Dermis blood vessel endothelial cell (primary cell): ENCODE results near the gene TUFT1. TPM values are rescaled to one million over a fixed set of nuclear protein-coding genes. Genes with fewer than 3 reads are reported as not detected.

ENCODE experiments used
- DNase-seq: peaks from one replicate; pipeline ENCODE4 v3.0.0; 2010
- total RNA-seq: library from RNA; depleted of rRNA; stranded (reverse); fragments of >200 nt; gene quantifications from 2 replicates; pipeline ENCODE4 v1.2.3, GENCODE V29; 2014

The TUFT1 gene, protein sequence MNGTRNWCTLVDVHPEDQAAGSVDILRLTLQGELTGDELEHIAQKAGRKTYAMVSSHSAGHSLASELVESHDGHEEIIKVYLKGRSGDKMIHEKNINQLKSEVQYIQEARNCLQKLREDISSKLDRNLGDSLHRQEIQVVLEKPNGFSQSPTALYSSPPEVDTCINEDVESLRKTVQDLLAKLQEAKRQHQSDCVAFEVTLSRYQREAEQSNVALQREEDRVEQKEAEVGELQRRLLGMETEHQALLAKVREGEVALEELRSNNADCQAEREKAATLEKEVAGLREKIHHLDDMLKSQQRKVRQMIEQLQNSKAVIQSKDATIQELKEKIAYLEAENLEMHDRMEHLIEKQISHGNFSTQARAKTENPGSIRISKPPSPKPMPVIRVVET
- total RNA-seq = 6.0 and 8.2 TPM in 2 replicates

GRCh38 chr1:151540021-151540981 is at the start of gene TUFT1:
Gene TUFT1, plus strand, starts transcription at chr1:151540309. Its CDS starts 58 bp downstream, at chr1:151540367.
- peak; percentile 92 for DNase-seq

DNA sequence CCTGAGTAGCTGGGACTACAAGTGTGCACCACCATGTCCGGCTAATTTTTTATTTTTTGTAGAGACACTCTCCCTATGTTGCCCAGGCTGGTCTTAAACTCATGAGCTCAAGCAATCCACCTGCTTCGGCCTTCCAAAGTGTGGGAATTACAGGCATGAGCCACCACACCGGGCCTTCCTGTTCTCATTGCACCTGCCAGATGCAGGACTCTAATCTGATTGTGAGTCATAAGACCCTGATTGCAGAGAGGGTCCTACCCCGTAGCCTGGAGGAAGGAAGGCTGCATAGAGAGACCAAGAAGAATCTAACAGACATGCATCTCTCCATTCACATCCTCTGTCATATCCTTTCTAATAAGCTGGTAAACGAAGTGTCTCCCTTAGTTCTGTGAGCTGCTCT is 48.5 kb upstream of the TUFT1 start:
- peak; percentile 25 for DNase-seq

GRCh38 chr1:151492120-151492519 is 48.0 kb upstream of the TUFT1 start:
- DNase-seq = no peak

- no peak for DNase-seq
Measured at GRCh38 chr1:151493042-151493441, 47.1 kb upstream of the TUFT1 start.

DNA sequence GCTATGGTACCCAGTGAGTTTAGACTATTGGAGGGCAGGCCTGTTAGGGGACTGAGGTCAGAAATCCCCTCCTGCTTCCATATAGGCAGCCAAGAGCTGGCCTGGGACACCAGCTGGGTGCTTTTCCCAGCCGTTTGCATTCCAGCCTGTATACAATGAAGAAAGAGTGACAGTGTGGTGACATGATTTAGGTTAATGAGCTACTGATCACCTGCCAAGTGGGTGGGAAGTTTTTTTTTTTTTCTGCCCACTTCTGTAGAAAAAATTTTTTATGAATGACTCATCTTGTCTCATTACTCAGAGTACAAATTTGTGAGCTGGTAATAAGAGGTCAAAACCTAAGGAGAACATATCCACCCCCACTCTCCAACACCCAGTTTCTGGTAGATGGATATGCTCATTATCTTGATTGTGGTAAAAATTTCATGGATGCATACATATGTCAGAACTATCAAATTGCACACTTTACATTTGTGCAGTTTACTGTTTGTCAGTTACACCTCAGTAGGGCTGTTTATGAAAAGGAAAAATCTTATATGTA is 45.3 kb upstream of the TUFT1 start:
- peak; percentile 80 for DNase-seq

GRCh38 chr1:151495316-151495715 is 44.8 kb upstream of the TUFT1 start:
- no peak for DNase-seq

GRCh38 chr1:151499365-151499764 is 40.7 kb upstream of the TUFT1 start:
- DNase-seq = no peak

- no peak for DNase-seq
Measured at GRCh38 chr1:151499930-151500329, 40.2 kb upstream of the TUFT1 start.

GRCh38 chr1:151501474-151501873 is 38.6 kb upstream of the TUFT1 start:
- DNase-seq = peak; percentile 30

DNA sequence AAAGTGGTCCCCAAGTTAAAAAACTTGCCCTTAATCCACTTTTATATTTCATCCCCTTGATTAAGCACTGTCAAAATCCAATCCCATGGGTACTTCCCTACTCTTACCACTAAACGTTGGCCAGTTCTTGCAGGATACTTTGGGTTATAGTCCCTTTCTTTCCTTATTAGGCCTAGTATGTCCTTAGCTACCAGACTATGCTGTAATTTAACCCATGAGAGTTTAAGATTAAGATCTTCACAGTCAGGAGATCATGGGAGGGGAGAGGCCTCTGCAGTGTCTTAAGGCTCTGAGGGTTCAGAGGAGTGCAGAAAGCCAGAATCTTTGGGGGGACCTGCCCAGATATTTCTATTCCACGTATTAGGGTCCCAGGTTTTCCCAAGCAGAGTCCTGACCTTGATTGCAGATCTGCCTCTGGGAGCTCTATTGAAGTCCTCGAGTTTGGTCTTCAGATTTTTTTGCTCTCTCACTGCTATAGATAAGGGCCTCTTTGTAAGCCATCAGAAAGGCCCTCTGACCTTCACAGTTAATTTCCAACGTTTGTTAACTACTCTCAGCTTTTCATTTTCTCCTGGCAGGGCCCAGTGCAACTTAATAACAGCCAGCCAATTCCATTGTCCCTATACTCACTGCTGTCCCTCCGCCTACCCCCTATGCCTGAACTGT is 37.9 kb upstream of the TUFT1 start:
- no peak for DNase-seq

DNA sequence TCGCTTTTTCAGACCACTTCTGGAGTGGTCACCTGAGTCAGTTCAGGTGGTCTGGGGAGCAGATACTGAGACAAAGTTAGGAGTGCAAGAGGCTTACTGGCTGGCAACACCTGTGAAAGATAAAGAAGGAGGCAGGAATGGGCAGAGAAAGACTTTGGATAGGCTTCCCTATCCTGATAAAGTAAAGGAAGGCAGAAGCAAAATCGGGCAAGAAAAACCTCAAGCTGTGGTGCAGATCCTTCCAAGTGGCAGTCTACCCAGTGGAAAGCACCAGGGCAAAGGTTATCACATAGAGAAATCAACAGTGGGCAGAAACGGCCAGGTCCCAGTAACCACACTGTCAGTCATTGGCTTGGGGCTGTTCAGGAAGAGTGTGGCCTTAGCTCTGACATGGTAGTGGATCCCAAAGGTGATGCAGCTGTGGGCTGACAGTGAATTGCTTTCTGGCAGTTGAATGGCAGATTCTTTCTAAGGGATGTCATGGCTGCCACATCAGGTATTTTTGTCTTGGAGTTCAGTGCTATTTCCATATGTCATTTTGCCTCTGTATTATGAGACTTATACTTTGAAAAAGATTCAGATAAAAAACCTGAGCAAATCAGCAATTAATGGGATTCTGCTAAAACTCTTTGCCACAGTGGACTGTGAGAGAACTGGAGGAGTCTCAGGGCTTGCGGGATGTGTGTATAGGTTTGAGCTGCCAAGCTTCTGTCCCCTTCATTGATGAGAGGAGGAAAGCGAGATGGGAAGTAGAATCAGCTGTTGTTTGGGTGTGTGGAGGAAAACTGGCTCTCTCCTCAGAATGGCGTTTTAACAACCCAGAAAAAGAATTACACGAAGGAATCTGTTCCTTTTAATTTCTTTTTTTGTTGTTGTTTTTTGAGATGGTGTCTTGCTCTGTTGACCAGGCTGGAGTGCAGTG is 37.0 kb upstream of the TUFT1 start:
- DNase-seq = no peak

DNA sequence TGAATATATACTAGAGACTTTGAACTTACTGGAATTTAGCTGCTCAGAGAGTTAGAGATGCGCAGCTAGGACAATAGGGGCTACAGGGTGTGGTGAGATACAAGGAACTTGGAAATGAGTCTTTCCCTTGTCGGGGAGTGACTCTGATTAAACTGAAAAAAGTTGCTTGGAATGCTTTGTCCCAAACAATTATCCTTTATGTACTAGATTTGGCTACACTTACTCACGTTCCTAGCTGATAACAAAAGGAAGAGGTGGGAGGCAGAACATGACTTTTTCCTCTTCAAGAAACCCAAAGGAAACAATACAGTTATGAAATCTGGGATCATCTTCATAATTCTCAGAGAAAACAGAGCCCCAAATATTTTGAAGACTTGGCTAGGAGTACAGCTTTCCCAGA is 35.9 kb upstream of the TUFT1 start:
- DNase-seq = peak; percentile 48

GRCh38 chr1:151504759-151505158 is 35.4 kb upstream of the TUFT1 start:
- no peak for DNase-seq

- DNase-seq = no peak
Measured at GRCh38 chr1:151508833-151509232, 31.3 kb upstream of the TUFT1 start.

GRCh38 chr1:151509350-151510019 is 30.6 kb upstream of the TUFT1 start:
- DNase-seq = no peak

- no peak for DNase-seq
Measured at GRCh38 chr1:151510020-151510405, 30.1 kb upstream of the TUFT1 start.

DNA sequence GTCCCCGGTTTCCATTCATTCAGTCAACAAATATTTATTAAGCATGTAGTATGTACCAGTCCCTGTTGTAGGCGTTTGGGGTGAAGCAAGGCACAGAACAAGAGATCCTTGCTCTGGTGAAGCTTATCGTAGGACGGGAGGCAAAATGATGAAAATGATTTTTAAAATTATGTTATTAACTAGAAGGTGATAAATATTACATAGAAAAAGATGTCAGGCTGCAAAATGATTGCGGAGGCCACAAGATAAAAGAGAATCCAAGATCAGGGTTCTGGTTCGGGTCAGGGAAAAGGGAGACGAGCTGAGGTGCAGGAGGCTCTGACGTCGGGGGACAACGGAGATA is 29.5 kb upstream of the TUFT1 start:
- DNase-seq = no peak

DNA sequence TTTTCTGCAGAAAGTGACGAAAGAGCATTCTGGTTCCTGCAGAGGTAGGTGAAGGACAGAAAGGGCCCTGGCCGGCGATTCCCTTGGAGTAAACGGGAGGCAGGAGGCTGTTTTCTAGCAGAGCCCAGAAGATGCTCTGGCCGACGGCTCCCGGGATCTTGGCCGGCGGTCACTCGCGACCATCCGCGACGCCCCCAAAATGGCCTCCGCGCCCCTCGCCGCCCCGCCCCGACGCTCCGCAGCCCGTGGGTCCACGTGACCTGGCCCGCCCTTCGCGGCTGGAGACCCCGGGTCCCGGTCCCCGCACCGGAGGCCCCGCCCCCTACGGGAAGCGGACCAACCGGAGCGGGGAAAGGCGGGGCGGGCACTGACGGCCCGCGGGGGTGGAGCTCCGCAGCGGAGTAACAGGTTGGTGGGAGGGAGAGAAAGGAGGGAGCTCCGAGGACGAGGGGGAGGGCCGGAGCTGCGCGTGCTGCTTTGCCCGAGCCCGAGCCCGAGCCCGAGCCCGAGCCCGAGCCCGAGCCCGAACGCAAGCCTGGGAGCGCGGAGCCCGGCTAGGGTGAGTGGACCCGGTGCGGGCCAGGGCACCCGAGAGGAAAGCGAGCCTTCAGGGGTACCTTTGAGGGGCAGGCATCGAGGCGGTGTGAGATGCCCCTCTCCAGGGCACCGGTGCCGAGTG is 29.0 kb upstream of the TUFT1 start, which contains the start of gene CGN:
Gene CGN (plus strand): TSS at position 431 of the 679 bp plus-strand sequence. CDS start 7,133 bp downstream, outside the sequence.
- DNase-seq = peak; percentile 79

- DNase-seq = peak; percentile 34
Measured at GRCh38 chr1:151511636-151512215, 28.4 kb upstream of the TUFT1 start.

GRCh38 chr1:151512326-151512725 is 27.8 kb upstream of the TUFT1 start:
- no peak for DNase-seq
